GM21737 (cell line): ENCODE measurements around the gene SUPT6H.
"Not testable (repeated sequence)": the region's sequence is repeated elsewhere in the genome, so short reads cannot be mapped to it uniquely, and the experiment has no call there.

Experiments
- ATAC-seq: cut with Tn5 transposase; IDR thresholded peaks from one replicate; pipeline ENCODE4 v1.9.1; 2021; ENCODE audit warnings: mild to moderate bottlenecking, moderate library complexity; ENCODE audit not compliant: unreplicated experiment

The SUPT6H gene

GRCh38 chr17:28646039-28646754 lies 15.8 kb upstream of the SUPT6H start:
- ATAC-seq, result no peak

- no peak for ATAC-seq
These were observed 13.3 kb upstream of the SUPT6H start for GRCh38 chr17:28648698-28649097.

GRCh38 chr17:28655160-28655559 lies 6.8 kb upstream of the SUPT6H start:
- no peak for ATAC-seq

GRCh38 chr17:28657756-28658155 lies 4.2 kb upstream of the SUPT6H start:
- ATAC-seq, result no peak

GRCh38 chr17:28658342-28658741 lies 3.7 kb upstream of the SUPT6H start:
- ATAC-seq, result not testable (repeated sequence)

- not testable (repeated sequence) for ATAC-seq
These were observed 3.1 kb upstream of the SUPT6H start for GRCh38 chr17:28658766-28659496.

- not testable (repeated sequence) for ATAC-seq
These were observed 2.5 kb upstream of the SUPT6H start for GRCh38 chr17:28659497-28659881.

GRCh38 chr17:28662527-28662829 lies 473 bp downstream of the SUPT6H start:
- ATAC-seq, result no peak

- ATAC-seq, result no peak
These were observed 1.7 kb downstream of the SUPT6H start for GRCh38 chr17:28663723-28664122.

- ATAC-seq, result no peak
These were observed 4.0 kb downstream of the SUPT6H start for GRCh38 chr17:28665994-28666393.

GRCh38 chr17:28667870-28668269 lies 5.9 kb downstream of the SUPT6H start:
- ATAC-seq, result no peak

- no peak for ATAC-seq
These were observed 7.9 kb downstream of the SUPT6H start for GRCh38 chr17:28669918-28670317.

GRCh38 chr17:28675490-28675889 lies 13.5 kb downstream of the SUPT6H start:
- ATAC-seq, result no peak

- no peak for ATAC-seq
These were observed 14.0 kb downstream of the SUPT6H start for GRCh38 chr17:28675980-28676379.

GRCh38 chr17:28682655-28683054 lies 20.6 kb downstream of the SUPT6H start:
- no peak for ATAC-seq

GRCh38 chr17:28684963-28685362 lies 23.0 kb downstream of the SUPT6H start:
- no peak for ATAC-seq

GRCh38 chr17:28685366-28685765 lies 23.4 kb downstream of the SUPT6H start:
- ATAC-seq, result no peak

GRCh38 chr17:28686296-28686695 lies 24.3 kb downstream of the SUPT6H start:
- ATAC-seq, result no peak

GRCh38 chr17:28688481-28688880 lies 26.5 kb downstream of the SUPT6H start:
- no peak for ATAC-seq

- ATAC-seq, result no peak
These were observed 27.0 kb downstream of the SUPT6H start for GRCh38 chr17:28689011-28689410.

GRCh38 chr17:28693869-28694268 lies 31.9 kb downstream of the SUPT6H start:
- ATAC-seq, result no peak

- ATAC-seq, result no peak
These were observed 36.4 kb downstream of the SUPT6H start for GRCh38 chr17:28698253-28698941.
